ENCODE results near the gene IFNE. TPM values are rescaled to one million over a fixed set of nuclear protein-coding genes. Genes with fewer than 3 reads are reported as not detected.

The IFNE gene
- total RNA-seq, 4 donors from 2014 or later, result 1.9 TPM; not detected in 3

GRCh38 chr9:21473236-21473635 lies 8.9 kb downstream of the IFNE start:
- intact Hi-C loops (cut with DNase I; ENCODE audit: low total_unique reads), result no loop called here
- Histone ChIP-seq H3K4me3 (no peak overlapping the region), H3K36me3 (no peaks in the 10 kb centered on the region), H3K27ac (no peak overlapping the region), H3K27me3 (no peaks in the 10 kb centered on the region), H3K4me1 (no peaks in the 10 kb centered on the region), H3K9me3 (no peaks in the 10 kb centered on the region)
- no peak for DNase-seq
- TF ChIP-seq POLR2A (IDR thresholded peaks at IDR 0.05), result no peak
- no peak for TF ChIP-seq CTCF (IDR thresholded peaks at IDR 0.05)

- TF ChIP-seq CTCF (IDR thresholded peaks at IDR 0.05) (no peak), POLR2A (IDR thresholded peaks at IDR 0.05) (no peak)
- intact Hi-C loops (cut with DNase I; ENCODE audit: low total_unique reads), result no loop called here
- H3K4me3 ChIP-seq, result no peak overlapping the region
- no peaks in the 10 kb centered on the region for H3K4me1 ChIP-seq
- no peaks in the 10 kb centered on the region for H3K27me3 ChIP-seq
- no peaks in the 10 kb centered on the region for H3K9me3 ChIP-seq
- no peak overlapping the region for H3K27ac ChIP-seq
- no peak for DNase-seq
- H3K36me3 ChIP-seq, result no peaks in the 10 kb centered on the region
These were observed 12.0 kb downstream of the IFNE start for GRCh38 chr9:21470126-21470525.

DNA sequence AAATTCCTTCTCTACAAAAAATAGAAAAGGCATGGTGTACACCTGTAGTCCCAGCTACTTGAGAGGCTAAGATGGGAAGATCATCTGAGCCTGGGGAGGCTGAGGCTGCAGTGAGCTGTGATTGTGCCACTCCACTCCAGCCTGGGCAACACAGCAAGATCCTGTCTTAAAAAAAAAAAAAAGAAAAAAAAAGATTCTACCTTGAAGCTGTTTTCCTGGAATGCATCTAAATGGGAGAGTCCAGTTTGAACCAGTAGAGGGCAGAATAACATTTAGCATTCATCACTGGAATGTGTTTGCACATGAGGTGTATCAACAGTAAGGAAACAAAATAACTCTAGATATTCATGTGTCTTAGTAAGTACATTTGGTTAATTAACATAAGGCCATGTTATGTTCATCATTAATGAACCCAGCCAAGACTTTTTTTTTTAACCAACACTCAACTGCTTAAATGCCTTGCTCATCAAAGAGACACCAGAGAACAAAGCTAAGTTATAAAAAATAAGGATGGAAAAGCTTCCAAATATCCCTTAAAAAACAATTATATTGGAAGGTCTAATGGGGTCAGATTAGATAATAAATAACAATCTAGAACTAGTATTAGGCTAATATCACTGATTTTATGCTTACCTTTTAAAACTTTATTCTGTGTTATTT lies 16.1 kb downstream of the IFNE start:
- Histone ChIP-seq H3K4me1 (no peaks in the 10 kb centered on the region), H3K36me3 (no peaks in the 10 kb centered on the region), H3K27me3 (no peaks in the 10 kb centered on the region), H3K9me3 (peaks cover 0 to 4% of the 10 kb centered on the region in 2 donors), H3K27ac (no peak overlapping the region), H3K4me3 (no peak overlapping the region)
- TF ChIP-seq POLR2A (IDR thresholded peaks at IDR 0.05) (no peak), CTCF (IDR thresholded peaks at IDR 0.05) (peak in 2 of 4 experiments; percentile 24 to 25)
- intact Hi-C loops (cut with DNase I; ENCODE audit: low total_unique reads), result no loop called here
- no peak for DNase-seq

DNA sequence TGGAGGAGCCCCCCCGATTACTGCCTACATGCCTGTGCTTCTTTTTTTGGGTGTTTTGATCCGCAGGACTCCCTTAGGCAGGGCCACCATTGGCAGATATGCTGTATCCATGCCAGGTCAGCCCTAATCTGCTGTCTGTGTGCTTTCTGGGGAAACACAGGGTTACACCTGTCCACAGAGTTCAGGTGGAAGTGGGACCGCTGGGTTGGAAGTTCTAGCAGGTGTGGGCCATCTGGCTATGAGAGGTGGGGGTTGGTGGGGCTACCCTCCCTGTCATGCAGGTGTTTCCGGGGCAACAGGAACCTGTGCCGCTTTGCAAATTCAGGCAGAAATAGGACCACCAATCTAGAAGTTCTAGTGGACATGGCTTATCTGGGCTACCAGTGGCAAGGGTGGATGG lies 17.0 kb downstream of the IFNE start:
- Histone ChIP-seq H3K27me3 (no peaks in the 10 kb centered on the region), H3K4me3 (no peak overlapping the region), H3K36me3 (no peaks in the 10 kb centered on the region), H3K9me3 (peaks cover 0 to 4% of the 10 kb centered on the region in 2 donors), H3K4me1 (no peaks in the 10 kb centered on the region), H3K27ac (no peak overlapping the region)
- DNase-seq, result no peak
- intact Hi-C loops (cut with DNase I; ENCODE audit: low total_unique reads), result no loop called here
- TF ChIP-seq CTCF (IDR thresholded peaks at IDR 0.05) (no peak), POLR2A (IDR thresholded peaks at IDR 0.05) (no peak)

- no peaks in the 10 kb centered on the region for H3K27me3 ChIP-seq
- intact Hi-C loops (cut with DNase I; ENCODE audit: low total_unique reads), result no loop called here
- H3K9me3 ChIP-seq, result peaks cover 0 to 4% of the 10 kb centered on the region in 2 donors
- H3K4me3 ChIP-seq, result no peak overlapping the region
- H3K36me3 ChIP-seq, result no peaks in the 10 kb centered on the region
- no peak overlapping the region for H3K27ac ChIP-seq
- no peaks in the 10 kb centered on the region for H3K4me1 ChIP-seq
- no peak for DNase-seq
- no peak for TF ChIP-seq CTCF (IDR thresholded peaks at IDR 0.05)
- TF ChIP-seq POLR2A (IDR thresholded peaks at IDR 0.05), result no peak
These were observed 20.7 kb downstream of the IFNE start for GRCh38 chr9:21461377-21461776.

Measured in uterus (tissue), 4 donors.